Stimulated activated effector memory CD8-positive, alpha-beta T cell treated with anti-CD3 and anti-CD28 coated beads, Interleukin-12 subunit alpha, Interleukin-12 subunit beta, amount 100 ng/mL, for 72 hours (primary cell): Measurements from ENCODE around the gene POLR1A.

ENCODE experiments used
- ATAC-seq: fragments of 150-1000 bp; cut with Tn5 transposase; 2 replicates; pipeline ENCODE4 v1.10.0; 2021
- DNase-seq, 2 donors: peaks; one replicate each; pipeline ENCODE4 v3.0.0; 2021 to 2022; ENCODE audit warnings: low spot score in 2 of 2
- H3K27ac Mint-ChIP-seq: one replicate; pipeline ENCODE4 v1.8.0; 2022; ENCODE audit warnings: mild to moderate bottlenecking, mixed read lengths
- H3K36me3 Mint-ChIP-seq: one replicate; pipeline ENCODE4 v1.8.0; 2022; ENCODE audit warnings: mild to moderate bottlenecking, mixed read lengths
- H3K4me1 Mint-ChIP-seq: one replicate; pipeline ENCODE4 v1.8.0; 2022; ENCODE audit warnings: mixed read lengths
- H3K4me3 Mint-ChIP-seq: one replicate; pipeline ENCODE4 v1.8.0; 2022; ENCODE audit warnings: mild to moderate bottlenecking, mixed read lengths
- H3K9me3 Mint-ChIP-seq: one replicate; pipeline ENCODE4 v1.8.0; 2022; ENCODE audit warnings: mixed read lengths

POLR1A gene

DNA sequence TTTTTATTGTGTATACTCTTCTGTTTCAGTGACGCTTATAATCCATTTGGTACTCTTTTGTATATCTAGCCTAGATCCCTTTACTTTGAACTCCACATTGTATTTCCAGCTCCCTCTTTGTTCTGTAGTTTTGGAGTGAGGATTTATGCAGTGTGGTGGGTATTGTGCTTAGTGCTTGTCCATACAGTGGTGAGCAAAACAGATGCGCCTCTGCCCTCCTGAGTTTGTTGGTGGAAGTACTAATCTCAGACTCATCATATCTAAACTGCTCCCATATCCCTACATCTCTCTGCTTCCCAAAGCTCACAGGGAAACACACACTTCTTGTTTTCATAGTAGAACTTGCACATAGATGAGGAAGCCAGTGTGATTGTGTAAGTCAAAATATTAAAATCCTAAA lies 12.4 kb upstream of the POLR1A start:
- Mint-ChIP-seq H3K9me3 (no peaks in the 10 kb centered on the region), H3K4me3 (no peak overlapping the region), H3K27ac (no peak overlapping the region), H3K36me3 (peaks cover 100% of the 10 kb centered on the region), H3K4me1 (peaks cover 13% of the 10 kb centered on the region)
- DNase-seq = no peak
- ATAC-seq = no peak

DNA sequence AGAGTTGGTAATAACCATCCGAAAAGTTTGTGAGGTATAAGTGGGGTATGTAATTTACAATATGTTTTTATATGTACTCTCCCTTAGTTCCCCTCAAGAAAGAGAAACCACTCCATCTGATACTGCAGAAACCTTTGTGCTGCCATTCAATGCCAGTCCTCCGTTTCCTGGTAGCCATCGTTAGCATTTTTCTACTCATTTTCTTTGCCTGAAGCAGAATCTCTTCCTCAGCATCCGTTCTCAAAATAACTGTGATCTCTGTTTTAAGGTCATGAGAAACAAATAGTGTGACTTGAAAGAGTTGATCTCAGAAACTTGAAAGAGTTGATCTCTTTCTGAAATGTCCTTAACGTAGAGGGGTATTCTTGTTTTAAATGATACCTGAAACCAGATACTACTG lies 1.3 kb upstream of the POLR1A start:
- ATAC-seq = peak; percentile 1
- peak overlapping the region; percentile 85 for H3K4me3 Mint-ChIP-seq
- DNase-seq = no peak
- no peaks in the 10 kb centered on the region for H3K9me3 Mint-ChIP-seq
- peak overlapping the region; percentile 99 for H3K27ac Mint-ChIP-seq
- H3K4me1 Mint-ChIP-seq = peaks cover 69% of the 10 kb centered on the region
- H3K36me3 Mint-ChIP-seq = peaks cover 72% of the 10 kb centered on the region

DNA sequence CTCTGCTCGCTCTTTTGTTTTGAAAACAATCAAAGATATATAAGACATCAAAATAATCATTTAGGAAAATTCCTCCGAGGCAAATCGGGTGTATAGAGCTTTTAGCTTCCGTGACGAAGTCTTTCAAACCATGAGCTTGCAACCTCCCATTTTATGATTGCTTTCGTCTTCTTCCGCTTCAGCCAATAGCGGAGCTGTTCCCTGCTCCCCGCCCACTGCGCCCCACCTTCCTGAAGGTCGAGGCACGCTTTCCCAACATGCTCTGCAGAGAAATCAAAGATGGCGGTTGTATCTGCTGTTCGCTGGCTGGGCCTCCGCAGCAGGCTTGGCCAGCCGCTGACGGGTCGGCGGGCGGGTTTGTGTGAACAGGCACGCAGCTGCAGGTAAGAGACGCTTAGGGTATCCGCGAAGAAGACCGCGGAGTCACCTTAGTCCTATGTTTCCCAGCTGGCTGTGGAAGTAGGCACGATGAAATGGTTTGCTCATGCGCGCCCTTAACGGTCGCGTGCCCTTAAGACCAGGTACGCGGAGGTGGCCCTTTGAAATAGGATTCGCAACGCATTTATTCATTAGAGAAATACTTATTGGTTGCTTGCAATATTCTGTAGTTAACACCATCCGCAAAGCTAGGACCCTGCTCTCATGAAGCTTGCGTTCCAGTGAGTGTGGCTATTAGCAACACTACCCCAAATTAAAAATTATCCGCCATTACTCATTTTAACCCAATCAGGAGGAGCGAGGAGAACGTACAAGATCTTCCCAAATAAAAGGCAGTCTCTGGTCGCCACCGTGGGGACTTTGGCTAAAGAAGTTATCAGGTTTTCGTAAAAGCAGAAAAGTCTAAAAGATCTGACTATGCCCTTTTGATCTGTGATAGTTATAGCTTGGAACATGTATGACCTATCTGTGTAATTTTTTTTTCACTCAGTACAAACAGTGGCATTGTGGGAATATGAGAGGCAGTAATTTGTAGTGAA lies 571 bp upstream of the POLR1A start, which contains the start of gene PTCD3:
PTCD3 (plus strand) TSS at position 267 of the 977 bp plus-strand sequence; CDS start at position 280, 13 bp downstream.
- Mint-ChIP-seq H3K4me1 (peaks cover 76% of the 10 kb centered on the region), H3K27ac (peak within 1 kb of the TSS; percentile 99), H3K36me3 (peaks cover 71% of the 10 kb centered on the region), H3K9me3 (no peaks in the 10 kb centered on the region), H3K4me3 (peak within 1 kb of the TSS; percentile 85)
- ATAC-seq (peak; percentile 95), DNase-seq (peak; percentile 72 to 94)

DNA sequence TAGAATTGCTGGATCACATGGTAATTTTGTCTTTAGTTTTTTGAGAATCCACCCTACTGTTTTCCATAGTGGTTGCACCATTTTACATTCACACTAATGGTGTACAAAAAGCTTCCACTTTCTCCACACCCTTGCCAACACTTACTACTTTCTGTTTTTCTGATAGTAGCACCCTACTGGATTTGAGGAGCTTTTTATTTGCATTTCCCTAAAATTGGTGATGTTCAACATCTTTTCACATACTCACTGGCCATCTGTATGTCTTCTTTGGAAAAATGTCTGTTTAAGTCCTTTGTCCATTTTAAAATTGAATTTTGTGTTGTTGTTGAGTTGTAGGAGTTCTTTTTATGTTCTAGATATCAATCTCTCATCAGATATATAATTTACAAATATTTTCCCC lies 3.5 kb downstream of the POLR1A start:
- Mint-ChIP-seq H3K36me3 (peaks cover 71% of the 10 kb centered on the region), H3K4me3 (no peak overlapping the region), H3K4me1 (peaks cover 49% of the 10 kb centered on the region), H3K9me3 (no peaks in the 10 kb centered on the region), H3K27ac (no peak overlapping the region)
- DNase-seq (no peak), ATAC-seq (no peak)

DNA sequence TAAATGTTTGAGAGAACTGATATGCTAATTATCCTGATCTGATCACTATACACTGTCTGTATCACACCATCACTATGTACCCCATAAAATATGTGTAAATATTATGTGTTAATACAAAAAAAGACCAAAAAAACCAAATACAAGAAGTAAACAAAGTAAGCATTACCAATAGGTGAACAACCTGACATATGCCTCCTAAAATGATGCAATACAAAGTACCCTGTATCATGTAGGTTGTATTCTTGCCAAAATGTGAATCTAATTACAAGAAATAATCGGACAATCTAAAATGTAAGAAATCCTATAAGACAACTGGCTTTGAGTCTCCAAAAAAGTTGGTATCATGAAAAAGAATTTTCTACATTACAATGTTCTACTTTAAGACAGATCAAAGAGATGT lies 7.8 kb downstream of the POLR1A start:
- Mint-ChIP-seq H3K27ac (no peak overlapping the region), H3K36me3 (peaks cover 98% of the 10 kb centered on the region), H3K9me3 (no peaks in the 10 kb centered on the region), H3K4me3 (no peak overlapping the region), H3K4me1 (peaks cover 42% of the 10 kb centered on the region)
- DNase-seq (no peak), ATAC-seq (no peak)

DNA sequence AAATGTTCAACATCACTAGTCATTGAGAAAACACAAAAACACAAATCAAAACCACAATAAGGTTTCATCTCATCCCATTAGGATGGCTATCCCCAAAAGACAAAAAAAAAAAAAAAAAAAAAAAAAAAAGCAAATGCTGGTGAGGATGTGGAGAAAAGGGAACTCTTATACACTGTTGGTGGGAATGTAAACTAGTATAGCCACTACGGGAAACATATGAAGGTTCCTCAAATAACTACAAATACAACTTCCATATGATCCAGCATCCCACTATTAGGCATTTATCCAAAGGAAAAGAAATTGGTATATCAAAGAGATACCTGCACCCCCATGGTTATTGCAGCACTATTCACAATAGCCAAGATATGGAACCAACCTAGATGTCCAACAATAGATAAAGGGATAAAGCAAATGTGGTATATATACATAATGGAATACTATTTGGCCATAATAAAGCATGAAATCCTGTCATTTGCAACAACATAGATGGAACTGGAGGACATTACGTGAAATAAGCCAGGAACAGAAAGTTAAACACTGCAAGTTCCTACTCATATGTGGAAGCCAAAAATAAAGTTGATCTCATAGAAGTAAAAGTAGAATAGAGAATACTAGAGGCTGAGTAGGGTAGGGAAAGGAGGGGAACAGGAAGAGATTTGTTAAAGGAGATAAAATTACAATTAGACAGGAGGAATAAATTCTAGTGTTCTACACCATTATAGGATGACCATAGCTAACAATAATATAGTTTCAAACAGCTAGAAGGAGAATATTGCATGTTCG lies 8.4 kb downstream of the POLR1A start:
- peaks cover 36% of the 10 kb centered on the region for H3K4me1 Mint-ChIP-seq
- no peak overlapping the region for H3K4me3 Mint-ChIP-seq
- peaks cover 99% of the 10 kb centered on the region for H3K36me3 Mint-ChIP-seq
- DNase-seq = no peak
- H3K9me3 Mint-ChIP-seq = no peaks in the 10 kb centered on the region
- H3K27ac Mint-ChIP-seq = no peak overlapping the region
- no peak for ATAC-seq

DNA sequence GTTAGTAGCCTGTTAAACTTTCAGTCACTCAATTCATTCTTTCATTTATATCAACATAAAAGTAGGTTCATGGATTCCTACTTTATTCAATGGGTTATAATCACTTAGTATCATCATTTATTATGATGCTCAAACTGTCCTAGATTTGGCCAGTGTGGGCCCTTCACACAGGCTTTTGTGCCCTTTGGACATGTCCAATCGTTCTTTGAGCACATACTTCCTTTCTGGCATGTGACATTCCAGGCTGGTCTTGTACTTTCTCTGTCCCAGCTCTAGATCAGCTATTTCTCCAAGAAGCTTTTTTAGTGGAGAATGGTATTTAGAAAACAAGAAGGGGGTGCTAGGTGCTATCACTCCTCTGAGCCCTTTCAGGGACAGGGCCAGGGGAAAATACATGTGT lies 11.5 kb downstream of the POLR1A start:
- Mint-ChIP-seq H3K36me3 (peaks cover 96% of the 10 kb centered on the region), H3K27ac (peak overlapping the region; percentile 69), H3K4me1 (peaks cover 26% of the 10 kb centered on the region), H3K4me3 (no peak overlapping the region), H3K9me3 (no peaks in the 10 kb centered on the region)
- no peak for DNase-seq
- no peak for ATAC-seq

DNA sequence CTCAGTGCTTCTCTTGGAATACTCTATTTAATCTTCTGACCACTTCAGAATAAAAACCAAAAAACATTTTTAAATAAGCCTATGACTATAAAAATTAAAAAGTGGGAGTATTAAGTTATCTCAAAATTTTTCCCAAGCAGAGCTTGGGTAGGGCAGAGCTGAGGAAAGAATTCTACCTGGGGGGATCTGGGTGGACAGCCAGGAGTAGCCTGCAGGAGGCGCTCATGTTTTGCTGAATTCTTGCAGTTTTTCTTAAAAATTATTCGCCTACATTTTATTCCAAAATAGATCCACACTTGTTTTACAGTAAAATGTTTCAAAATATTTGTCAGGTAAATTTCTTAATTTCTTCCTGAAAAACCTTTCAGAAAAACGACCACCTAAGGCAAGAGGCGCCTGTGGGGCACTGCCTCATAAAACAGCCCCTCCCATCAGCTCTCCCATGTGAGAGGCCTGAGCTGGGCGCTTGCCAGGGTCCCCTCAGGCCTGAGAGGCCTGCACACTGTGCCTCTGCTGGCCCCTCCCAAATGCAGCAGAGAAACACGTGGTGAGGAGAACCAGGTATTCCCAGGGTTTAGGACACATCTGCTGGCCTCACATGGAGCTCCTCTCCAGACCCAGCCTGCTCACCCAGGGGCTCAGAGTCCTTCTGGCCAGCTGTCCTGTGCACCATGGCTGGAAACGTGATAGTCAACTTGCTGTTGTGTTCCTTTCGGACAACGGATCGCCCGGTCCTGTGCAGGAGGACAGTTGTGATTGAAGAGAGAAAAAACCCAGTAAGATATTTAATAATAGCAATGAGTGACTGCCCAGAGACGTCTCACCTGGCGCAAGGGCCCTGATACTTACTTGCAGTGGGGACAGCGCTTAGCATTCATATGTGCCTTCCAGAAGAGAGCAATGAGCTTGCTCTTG lies 17.5 kb downstream of the POLR1A start:
- H3K9me3 Mint-ChIP-seq = no peaks in the 10 kb centered on the region
- no peak overlapping the region for H3K27ac Mint-ChIP-seq
- no peak overlapping the region for H3K4me3 Mint-ChIP-seq
- no peaks in the 10 kb centered on the region for H3K4me1 Mint-ChIP-seq
- DNase-seq (no peak), ATAC-seq (no peak)
- peaks cover 94% of the 10 kb centered on the region for H3K36me3 Mint-ChIP-seq

DNA sequence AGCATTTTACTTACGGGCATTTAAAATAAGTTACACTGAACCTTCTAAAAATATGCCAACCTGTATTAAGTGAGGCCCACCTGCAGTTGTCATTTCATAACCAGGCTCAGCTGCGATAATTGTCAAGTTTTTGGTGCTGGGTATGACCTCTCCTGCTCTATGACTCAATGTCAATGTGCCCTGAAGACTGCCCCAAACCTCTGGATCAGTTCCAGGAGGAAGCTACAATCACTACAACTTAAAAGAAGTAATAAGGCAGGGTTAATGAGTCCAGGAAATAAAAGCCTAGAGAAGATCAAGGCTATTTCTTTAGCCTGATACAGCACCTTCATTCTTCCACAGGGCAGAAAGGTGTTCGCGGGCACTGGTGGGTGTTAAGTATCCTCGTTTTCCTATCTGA lies 22.9 kb downstream of the POLR1A start:
- Mint-ChIP-seq H3K36me3 (peaks cover 94% of the 10 kb centered on the region), H3K4me3 (no peak overlapping the region), H3K4me1 (peaks cover 26% of the 10 kb centered on the region), H3K9me3 (no peaks in the 10 kb centered on the region), H3K27ac (peak overlapping the region; percentile 8)
- DNase-seq (no peak), ATAC-seq (no peak)

DNA sequence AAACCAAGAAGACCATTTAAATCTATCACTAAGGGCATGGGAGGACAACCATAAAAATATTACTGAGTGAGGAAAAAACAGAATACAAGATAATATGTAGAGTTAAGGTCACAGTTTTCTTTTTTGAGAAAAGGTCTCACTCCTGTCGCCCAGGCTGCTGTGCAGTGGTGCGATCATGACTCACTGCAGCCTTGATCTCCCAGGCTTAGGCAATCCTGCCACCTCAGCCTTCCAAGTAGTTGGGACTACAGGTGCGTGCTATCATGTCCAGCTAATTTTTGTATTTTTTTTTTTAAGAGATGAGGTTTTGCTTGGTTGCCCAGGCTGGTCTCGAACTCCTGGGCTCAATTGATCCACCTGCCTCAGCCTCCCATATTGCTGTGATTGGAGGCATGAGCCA lies 24.0 kb downstream of the POLR1A start:
- DNase-seq = no peak
- Mint-ChIP-seq H3K4me1 (peaks cover 26% of the 10 kb centered on the region), H3K9me3 (no peaks in the 10 kb centered on the region), H3K36me3 (peaks cover 94% of the 10 kb centered on the region), H3K27ac (no peak overlapping the region), H3K4me3 (no peak overlapping the region)
- ATAC-seq = no peak

DNA sequence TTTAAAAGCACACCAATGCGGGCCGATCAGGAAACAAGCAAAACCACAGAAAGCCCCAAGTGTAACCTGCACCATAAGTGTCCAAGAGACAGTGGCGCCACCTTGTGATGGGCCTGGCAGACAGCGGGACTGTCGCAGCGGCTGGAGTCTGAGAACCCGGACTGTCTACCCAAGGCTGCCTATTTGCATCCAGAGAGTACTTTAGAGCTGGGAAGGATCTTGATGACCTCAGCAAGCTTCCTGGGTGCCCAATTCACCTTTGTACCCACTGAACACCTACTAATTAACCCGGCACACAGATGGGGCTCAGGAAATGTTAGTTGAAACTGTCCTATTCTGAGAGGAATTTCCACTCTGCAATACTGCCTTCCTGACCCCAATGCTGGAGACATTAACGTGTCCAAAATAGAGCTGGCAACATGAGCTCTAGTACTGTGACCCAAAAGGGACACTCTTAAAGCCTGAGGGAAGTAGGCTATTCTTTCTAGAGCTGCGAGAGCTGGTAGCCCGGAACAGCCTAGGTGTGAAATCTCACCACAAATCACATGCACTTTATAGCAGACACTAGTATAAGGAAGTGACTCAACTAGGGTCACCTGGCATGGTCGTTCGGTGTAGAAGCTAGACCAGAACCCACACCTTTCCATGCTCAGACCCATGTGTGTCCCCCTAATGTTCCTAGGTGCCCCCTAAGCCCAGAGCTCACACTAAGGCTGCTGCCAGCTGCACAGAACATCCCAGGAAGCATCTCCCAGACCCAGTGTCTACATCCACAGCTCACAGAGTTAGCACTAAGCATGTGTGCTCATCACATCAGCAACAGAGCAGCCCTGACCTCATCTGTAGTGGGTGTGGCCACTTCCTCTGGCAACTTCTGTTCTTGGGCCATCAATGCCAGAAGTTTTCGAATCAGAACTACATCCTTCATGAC lies 25.4 kb downstream of the POLR1A start:
- Mint-ChIP-seq H3K4me3 (peak overlapping the region; percentile 21), H3K36me3 (peaks cover 86% of the 10 kb centered on the region), H3K4me1 (peaks cover 26% of the 10 kb centered on the region), H3K9me3 (no peaks in the 10 kb centered on the region), H3K27ac (peak overlapping the region; percentile 76)
- DNase-seq (peak; percentile 76 to 86), ATAC-seq (peak; percentile 92)

DNA sequence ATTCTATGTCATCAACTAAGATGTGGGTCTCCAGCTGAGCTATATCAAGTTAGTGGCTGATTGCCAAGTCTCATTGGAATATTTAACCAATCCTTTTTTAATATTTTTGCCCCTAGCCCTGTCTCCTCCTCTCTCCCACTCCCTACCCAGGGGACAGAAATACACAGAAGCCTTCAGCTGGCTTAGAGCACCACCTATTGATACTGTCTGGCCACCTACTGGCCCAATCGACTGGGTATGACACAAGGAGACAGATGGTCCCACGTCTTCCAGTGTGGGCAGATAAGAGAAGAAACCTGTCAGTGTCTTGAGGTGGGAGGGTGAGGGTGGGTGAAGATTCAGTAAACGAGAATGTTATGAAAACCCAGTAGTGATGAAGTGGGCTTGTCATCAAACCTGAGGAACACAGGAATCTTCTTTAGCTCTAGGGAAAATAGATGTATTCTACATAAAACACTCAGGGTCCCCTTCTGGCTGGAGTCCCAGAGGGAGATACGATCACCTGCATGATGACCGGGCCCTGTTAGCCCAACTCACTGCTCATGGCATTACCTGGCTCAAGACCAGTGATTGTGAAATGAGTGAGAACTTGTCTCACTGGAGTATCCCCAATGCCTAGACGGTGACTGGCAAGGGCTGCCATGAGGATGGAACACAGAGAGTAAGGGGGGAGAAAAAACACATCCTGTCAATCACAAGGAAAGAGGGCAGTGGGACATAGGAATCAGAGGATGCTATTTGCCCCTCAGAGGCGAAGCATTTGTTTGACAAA lies 26.7 kb downstream of the POLR1A start:
- H3K9me3 Mint-ChIP-seq = no peaks in the 10 kb centered on the region
- H3K36me3 Mint-ChIP-seq = peaks cover 85% of the 10 kb centered on the region
- no peak for DNase-seq
- H3K4me3 Mint-ChIP-seq = peak overlapping the region; percentile 21
- peak overlapping the region; percentile 76 for H3K27ac Mint-ChIP-seq
- peak; percentile 65 for ATAC-seq
- H3K4me1 Mint-ChIP-seq = peaks cover 26% of the 10 kb centered on the region

DNA sequence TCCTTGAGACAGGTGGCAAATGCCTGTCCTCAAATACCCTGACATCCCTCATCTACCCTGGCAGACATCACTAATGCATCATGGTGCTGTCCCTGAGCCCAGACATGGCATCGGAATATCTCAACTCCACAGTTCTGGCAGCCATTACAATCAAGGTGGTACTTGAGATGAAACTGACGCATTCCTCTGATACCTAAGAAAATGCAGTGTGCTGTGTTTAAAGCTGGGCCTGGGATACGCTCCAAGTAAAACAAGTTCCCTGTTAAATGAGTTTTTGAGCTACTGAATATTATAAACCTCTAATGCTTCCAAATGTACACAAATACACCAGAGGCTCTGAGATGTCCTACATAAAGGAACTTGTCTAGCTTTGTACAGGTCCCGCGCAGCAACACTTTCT lies 29.8 kb downstream of the POLR1A start:
- no peak for DNase-seq
- no peak overlapping the region for H3K4me3 Mint-ChIP-seq
- peaks cover 40% of the 10 kb centered on the region for H3K4me1 Mint-ChIP-seq
- ATAC-seq = no peak
- no peaks in the 10 kb centered on the region for H3K9me3 Mint-ChIP-seq
- peak overlapping the region; percentile 45 for H3K27ac Mint-ChIP-seq
- peaks cover 86% of the 10 kb centered on the region for H3K36me3 Mint-ChIP-seq
